Measurements from ENCODE around the gene WBP1L. TPM values are rescaled to one million over a fixed set of nuclear protein-coding genes. Genes with fewer than 3 reads are reported as not detected.

WBP1L gene
- total RNA-seq, 2 donors from 2014 or later: 32.3 to 42.7 TPM

GRCh38 chr10:102775201-102775934, 31.6 kb downstream of the WBP1L start:
- DNase-seq: no peak
- Histone ChIP-seq H3K4me1 (no peaks in the 10 kb centered on the region), H3K9ac (ENCODE audit: low read depth in 2 of 2, low read length in 2 of 2) (peak overlapping the region in 1 of 2 donors; percentile 73)

GRCh38 chr10:102775935-102776669, 32.4 kb downstream of the WBP1L start:
- Histone ChIP-seq H3K9ac (ENCODE audit: low read depth in 2 of 2, low read length in 2 of 2) (peak overlapping the region; percentile 44 to 73), H3K4me1 (no peaks in the 10 kb centered on the region), H3K27me3 (no peaks in the 10 kb centered on the region), H3K4me3 (no peak overlapping the region), H3K36me3 (no peaks in the 10 kb centered on the region), H3K27ac (peak overlapping the region; percentile 48), H3K9me3 (no peaks in the 10 kb centered on the region)
- DNase-seq: peak; percentile 62
- intact Hi-C loops (cut with DNase I): no loop called here
- TF ChIP-seq CTCF (IDR thresholded peaks at IDR 0.05): no peak

More at GRCh38 chr10:102775201-102775934, 31.6 kb downstream of the WBP1L start:
- Histone ChIP-seq H3K27me3 (no peaks in the 10 kb centered on the region), H3K9me3 (no peaks in the 10 kb centered on the region), H3K4me3 (no peak overlapping the region), H3K36me3 (no peaks in the 10 kb centered on the region), H3K27ac (peak overlapping the region; percentile 48)
- intact Hi-C loops (cut with DNase I): no loop called here
- TF ChIP-seq CTCF (IDR thresholded peaks at IDR 0.05): no peak

DNA sequence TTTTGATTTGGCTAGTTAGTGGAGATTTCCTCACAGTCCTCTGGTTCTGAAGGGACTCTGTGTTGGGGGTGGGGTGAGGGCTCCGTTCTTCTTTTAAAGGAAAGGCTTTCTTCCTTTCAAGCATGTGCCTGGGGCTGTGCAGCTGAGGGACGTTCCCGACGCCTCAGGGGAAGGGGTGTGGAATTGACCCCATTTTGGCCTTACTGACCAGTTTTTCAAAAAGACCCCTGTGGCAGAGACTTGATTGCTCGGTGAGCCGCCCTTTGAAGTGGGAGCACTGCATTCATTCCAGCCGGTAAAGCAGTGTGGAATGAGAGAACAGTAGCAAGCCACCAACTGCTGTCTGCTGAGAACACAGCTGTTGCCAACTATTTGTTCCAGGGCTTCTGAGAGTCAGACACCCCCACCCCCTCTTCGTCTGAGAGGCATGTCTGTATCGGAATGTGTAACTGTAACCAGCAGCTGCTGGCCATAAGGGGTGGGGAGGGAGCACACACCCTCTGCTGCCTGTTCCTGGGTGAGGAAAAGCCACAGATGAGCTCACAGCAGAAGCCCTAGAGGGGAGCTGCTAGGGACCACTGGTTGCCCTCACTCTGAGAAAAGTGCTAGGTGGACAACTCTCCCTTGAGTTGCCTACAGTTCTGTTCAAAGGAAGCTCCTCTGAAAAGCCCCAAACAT, 33.2 kb downstream of the WBP1L start:
- H3K36me3 ChIP-seq: no peaks in the 10 kb centered on the region
- H3K27me3 ChIP-seq: no peaks in the 10 kb centered on the region
- no peak for TF ChIP-seq CTCF (IDR thresholded peaks at IDR 0.05)
- intact Hi-C loops (cut with DNase I): no loop called here
- H3K9me3 ChIP-seq: no peaks in the 10 kb centered on the region
- peak overlapping the region; percentile 48 for H3K27ac ChIP-seq
- peak overlapping the region; percentile 44 to 73 for H3K9ac ChIP-seq (ENCODE audit: low read depth in 2 of 2, low read length in 2 of 2)
- peak; percentile 40 for DNase-seq
- H3K4me1 ChIP-seq: no peaks in the 10 kb centered on the region
- H3K4me3 ChIP-seq: no peak overlapping the region

GRCh38 chr10:102777711-102778453, 34.1 kb downstream of the WBP1L start:
- no peak for TF ChIP-seq CTCF (IDR thresholded peaks at IDR 0.05)
- no peaks in the 10 kb centered on the region for H3K4me1 ChIP-seq
- H3K27me3 ChIP-seq: no peaks in the 10 kb centered on the region
- peak overlapping the region in 1 of 2 donors; percentile 17 for H3K9ac ChIP-seq (ENCODE audit: low read depth in 2 of 2, low read length in 2 of 2)
- H3K27ac ChIP-seq: peak overlapping the region; percentile 48
- H3K36me3 ChIP-seq: no peaks in the 10 kb centered on the region
- no peak overlapping the region for H3K4me3 ChIP-seq
- intact Hi-C loops (cut with DNase I): no loop called here
- H3K9me3 ChIP-seq: no peaks in the 10 kb centered on the region
- DNase-seq: no peak

- intact Hi-C loops (cut with DNase I): no loop called here
- Histone ChIP-seq H3K27me3 (no peaks in the 10 kb centered on the region), H3K27ac (no peak overlapping the region), H3K4me1 (no peaks in the 10 kb centered on the region), H3K9me3 (no peaks in the 10 kb centered on the region), H3K4me3 (no peak overlapping the region), H3K9ac (ENCODE audit: low read depth in 2 of 2, low read length in 2 of 2) (no peak overlapping the region), H3K36me3 (no peaks in the 10 kb centered on the region)
- DNase-seq: no peak
- TF ChIP-seq CTCF (IDR thresholded peaks at IDR 0.05): no peak
Observed at GRCh38 chr10:102778781-102779180, 35.0 kb downstream of the WBP1L start.
